ENCODE measurements around the gene CAMK4. TPM values are rescaled to one million over a fixed set of nuclear protein-coding genes. Genes with fewer than 3 reads are reported as not detected.

The CAMK4 gene
- total and polyA plus RNA-seq, 2 donors (not counting 3 experiments of a cell fraction or from before 2014, with no cell fraction given), result 2.2 to 5.4 TPM

DNA sequence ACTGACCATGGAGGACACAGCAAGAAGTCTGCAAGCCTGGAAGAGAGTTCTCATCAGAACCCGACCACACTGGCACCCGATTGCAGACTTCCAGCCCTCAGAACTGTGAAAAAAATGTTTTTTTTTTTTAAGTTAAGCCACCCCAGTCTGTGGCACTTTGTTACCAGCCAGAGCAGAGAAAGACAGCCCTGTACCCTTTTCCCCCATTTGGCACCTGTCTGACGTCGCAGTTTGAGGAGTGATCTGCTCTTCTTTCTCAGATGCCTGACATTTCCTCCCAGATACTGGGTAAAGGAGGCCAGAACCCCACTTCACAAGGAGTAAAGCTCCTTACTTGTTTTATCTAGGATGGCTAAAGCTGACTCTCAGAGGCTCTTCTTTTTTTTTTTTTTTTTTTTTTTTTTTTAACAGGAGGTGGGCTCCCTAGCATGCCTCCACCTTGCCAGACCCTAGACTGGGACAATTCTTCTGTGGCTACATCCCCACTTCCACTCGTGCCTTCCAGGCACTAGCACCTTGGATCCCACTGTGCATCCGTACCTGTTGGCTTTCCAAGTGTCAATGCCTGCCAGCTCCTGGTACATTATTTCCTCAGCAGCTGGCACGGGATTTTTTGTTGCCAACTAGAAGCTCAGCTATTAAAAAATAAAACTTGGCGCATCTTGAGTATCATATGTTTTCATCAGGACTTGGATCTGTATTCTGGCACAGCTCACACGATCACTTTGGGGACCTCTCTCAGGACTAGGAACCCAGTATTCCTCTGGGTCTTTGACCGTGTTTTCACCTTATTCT, 14.4 kb downstream of the CAMK4 start:
- no peak overlapping the region for H2AFZ ChIP-seq (ENCODE audit: low read depth, low read length)
- TF ChIP-seq, protein P1, sequence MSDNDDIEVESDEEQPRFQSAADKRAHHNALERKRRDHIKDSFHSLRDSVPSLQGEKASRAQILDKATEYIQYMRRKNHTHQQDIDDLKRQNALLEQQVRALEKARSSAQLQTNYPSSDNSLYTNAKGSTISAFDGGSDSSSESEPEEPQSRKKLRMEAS (IDR thresholded peaks at IDR 0.05; ENCODE audit: insufficient read depth, insufficient read length), result no peak
- no peak for TF ChIP-seq GATA2 (IDR thresholded peaks at IDR 0.05; ENCODE audit: insufficient read depth, insufficient read length, low read depth, low read length)
- no peak for TF ChIP-seq EZH2 (IDR thresholded peaks at IDR 0.05; ENCODE audit: borderline replicate concordance, low read depth, low read length, severe bottlenecking)
- no peak for TF ChIP-seq MYC (IDR thresholded peaks at IDR 0.05; ENCODE audit: low read depth, low read length)
- TF ChIP-seq JUN (IDR thresholded peaks at IDR 0.05; ENCODE audit: borderline replicate concordance, insufficient read depth, insufficient read length, low read depth), result no peak
- no peak for TF ChIP-seq POLR2A (IDR thresholded peaks at IDR 0.05; ENCODE audit: low read depth, low read length)
- TF ChIP-seq, protein P2, sequence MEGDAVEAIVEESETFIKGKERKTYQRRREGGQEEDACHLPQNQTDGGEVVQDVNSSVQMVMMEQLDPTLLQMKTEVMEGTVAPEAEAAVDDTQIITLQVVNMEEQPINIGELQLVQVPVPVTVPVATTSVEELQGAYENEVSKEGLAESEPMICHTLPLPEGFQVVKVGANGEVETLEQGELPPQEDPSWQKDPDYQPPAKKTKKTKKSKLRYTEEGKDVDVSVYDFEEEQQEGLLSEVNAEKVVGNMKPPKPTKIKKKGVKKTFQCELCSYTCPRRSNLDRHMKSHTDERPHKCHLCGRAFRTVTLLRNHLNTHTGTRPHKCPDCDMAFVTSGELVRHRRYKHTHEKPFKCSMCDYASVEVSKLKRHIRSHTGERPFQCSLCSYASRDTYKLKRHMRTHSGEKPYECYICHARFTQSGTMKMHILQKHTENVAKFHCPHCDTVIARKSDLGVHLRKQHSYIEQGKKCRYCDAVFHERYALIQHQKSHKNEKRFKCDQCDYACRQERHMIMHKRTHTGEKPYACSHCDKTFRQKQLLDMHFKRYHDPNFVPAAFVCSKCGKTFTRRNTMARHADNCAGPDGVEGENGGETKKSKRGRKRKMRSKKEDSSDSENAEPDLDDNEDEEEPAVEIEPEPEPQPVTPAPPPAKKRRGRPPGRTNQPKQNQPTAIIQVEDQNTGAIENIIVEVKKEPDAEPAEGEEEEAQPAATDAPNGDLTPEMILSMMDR (IDR thresholded peaks at IDR 0.05; ENCODE audit: extremely low read depth in 1 of 2, insufficient read depth in 1 of 2, low read depth in 1 of 2, low read length in 2 of 2), result no peak
- H3K27ac ChIP-seq (ENCODE audit: insufficient read depth, low read depth, low read length), result no peak overlapping the region
- no peaks in the 10 kb centered on the region for H4K20me1 ChIP-seq (replicated peaks; ENCODE audit: control insufficient read depth, extremely low read depth, insufficient read depth, low read length)
- H3K4me3 ChIP-seq (replicated peaks in 1 of 3; ENCODE audit: insufficient read depth in 1 of 3, low read depth in 1 of 3, low read length in 3 of 3), result no peak overlapping the region
- no peak for FAIRE-seq
- no peak for DNase-seq (ENCODE audit: low read depth, low spot score)
- no peak overlapping the region for H3K4me2 ChIP-seq (ENCODE audit: insufficient read depth, low read length)
- POLR2A ChIA-PET, result no interaction called here
- H3K79me2 ChIP-seq (ENCODE audit: control insufficient read depth, insufficient read depth, low read length), result no peaks in the 10 kb centered on the region
- intact Hi-C loops (cut with micrococcal nuclease) (no loop called here), dilution Hi-C loops (cut with MboI; ENCODE audit: extremely low pct_ligation_motif_present, low sequenced_read_pairs) (no loop called here)
- peaks cover 12% of the 10 kb centered on the region for H3K4me1 ChIP-seq (ENCODE audit: control insufficient read depth, extremely low read depth, insufficient read depth, low read length)
- no TSS peak for BruUV-seq (replicated peaks)
- no peaks in the 10 kb centered on the region for H3K36me3 ChIP-seq (ENCODE audit: control insufficient read depth in 2 of 2, extremely low read depth in 1 of 2, insufficient read depth in 2 of 2, low read length in 2 of 2)
- H3K9me1 ChIP-seq (replicated peaks; ENCODE audit: control insufficient read depth, extremely low read depth, insufficient read depth, low read length), result no peaks in the 10 kb centered on the region
- H3K27me3 ChIP-seq (ENCODE audit: control insufficient read depth in 2 of 2, insufficient read depth in 2 of 2, low read length in 2 of 2), result no peaks in the 10 kb centered on the region
- no peak overlapping the region for H3K9ac ChIP-seq (replicated peaks; ENCODE audit: extremely low read depth, insufficient read depth, low read length)
- H3K9me3 ChIP-seq (replicated peaks; ENCODE audit: control insufficient read depth, insufficient read depth, low read length), result no peaks in the 10 kb centered on the region
- CTCF ChIA-PET, result interaction anchor here (1.2 to 1.6 kb wide), 2 partner anchors 8 to 15 kb away, joined by 3 read pairs; no protein-coding TSS in a partner anchor
